H1 (cell line): Measurements from ENCODE around the gene TSPEAR. TPM values are rescaled to one million over a fixed set of nuclear protein-coding genes. Genes with fewer than 3 reads are reported as not detected.
A peak's percentile ranks its signal among the peaks of the same experiment; 100 is the strongest.

ENCODE experiments used
- CTCF ChIA-PET: fragments of 300-600 bp; sonication (Branson Sonifier 250); formaldehyde crosslinking; loops from one replicate; lab custom pipeline; 2021; ENCODE audit not compliant: partially characterized antibody; lab: Charles Lee
- POLR2A ChIA-PET: fragments of 300-600 bp; sonication (Branson Sonifier 250); formaldehyde crosslinking; loops from one replicate; lab custom pipeline; 2021; ENCODE audit warnings: inconsistent platforms; ENCODE audit not compliant: partially characterized antibody; lab: Charles Lee
- DNase-seq, 2 experiments: peaks; one replicate each; pipeline versions ENCODE4 v3.0.0 to v3.0.0-alpha.2; 2010 to 2022; ENCODE audit warnings: low spot score in 2 of 2, low read depth in 1 of 2, mixed read lengths in 1 of 2
- FAIRE-seq: peaks from 2 replicates; lab custom pipeline; 2011; peaks lifted over from hg19 to GRCh38; lab: Jason Lieb, UNC
- H2AFZ ChIP-seq: 2 replicates; pipeline ENCODE4 v1.8.1; 2012; ENCODE audit warnings: low read length, inconsistent platforms
- H2AK5ac ChIP-seq: 2 replicates; pipeline ENCODE4 v1.6.1; 2013; ENCODE audit warnings: low read depth, low read length
- H2BK120ac ChIP-seq: replicated peaks from 2 replicates; pipeline ENCODE3; 2013; ENCODE audit warnings: low read depth, low read length, inconsistent platforms
- H2BK12ac ChIP-seq: 2 replicates; pipeline ENCODE4 v1.6.1; 2013; ENCODE audit warnings: low read depth, low read length
- H2BK15ac ChIP-seq: 2 replicates; pipeline ENCODE4 v1.6.1; 2013; ENCODE audit warnings: low read length
- H2BK20ac ChIP-seq: 2 replicates; pipeline ENCODE4 v1.6.1; 2013; ENCODE audit warnings: low read length
- H2BK5ac ChIP-seq: 2 replicates; pipeline ENCODE4 v1.6.1; 2013; ENCODE audit warnings: low read depth, low read length
- H3K14ac ChIP-seq: 2 replicates; pipeline ENCODE4 v1.6.1; 2013; ENCODE audit warnings: inconsistent platforms; ENCODE audit not compliant: insufficient read length
- H3K18ac ChIP-seq: 2 replicates; pipeline ENCODE4 v1.6.1; 2013; ENCODE audit warnings: low read length; ENCODE audit errors: extremely low read depth
- H3K23ac ChIP-seq: 2 replicates; pipeline ENCODE4 v1.6.1; 2013; ENCODE audit warnings: inconsistent platforms; ENCODE audit not compliant: insufficient read length
- H3K23me2 ChIP-seq: 2 replicates; pipeline ENCODE4 v1.6.1; 2013; ENCODE audit warnings: low read depth, low read length
- H3K27ac ChIP-seq: 2 replicates; pipeline ENCODE4 v1.6.1; 2011; ENCODE audit warnings: low read depth, low read length, inconsistent platforms
- H3K27me3 ChIP-seq, 4 experiments: replicated peaks in 1 of 4; 1 replicate in 1 of 4; 2 replicates in 3 of 4; pipeline versions ENCODE4 v1.6.1 to v1.8.1; 2011 to 2013; ENCODE audit warnings: low read length in 3 of 4, mild to moderate bottlenecking in 3 of 4, inconsistent platforms in 2 of 4, mixed read lengths in 2 of 4, moderate library complexity in 1 of 4; ENCODE audit not compliant: control insufficient read depth in 3 of 4, insufficient read depth in 3 of 4; ENCODE audit errors: extremely low read depth in 1 of 4
- H3K36me3 ChIP-seq, 4 experiments: 2 replicates each; pipeline versions ENCODE4 v1.6.1 to v1.8.1; 2011 to 2013; ENCODE audit warnings: mild to moderate bottlenecking in 4 of 4, low read length in 3 of 4, moderate library complexity in 2 of 4, control low read depth in 1 of 4, inconsistent platforms in 1 of 4; ENCODE audit not compliant: insufficient read depth in 4 of 4, control insufficient read depth in 2 of 4
- H3K4ac ChIP-seq: replicated peaks from 2 replicates; pipeline ENCODE3; 2013; ENCODE audit warnings: low read length, low read depth, mixed read lengths, inconsistent platforms; ENCODE audit not compliant: insufficient read length
- H3K4me1 ChIP-seq, 4 experiments: replicated peaks in 1 of 4; 1 replicate in 1 of 4; 2 replicates in 3 of 4; pipeline versions ENCODE4 v1.6.1 to v1.8.1; 2011 to 2013; ENCODE audit warnings: low read length in 3 of 4, inconsistent platforms in 2 of 4, mixed read lengths in 1 of 4; ENCODE audit not compliant: insufficient read depth in 4 of 4, control insufficient read depth in 3 of 4
- H3K4me2 ChIP-seq, 2 experiments: 2 replicates each; pipeline versions ENCODE4 v1.6.1 to v1.8.1; 2011 to 2013; ENCODE audit warnings: low read depth in 2 of 2, low read length in 2 of 2, control low read depth in 1 of 2, inconsistent platforms in 1 of 2, mild to moderate bottlenecking in 1 of 2; ENCODE audit not compliant: insufficient read depth in 1 of 2
- H3K4me3 ChIP-seq, 4 experiments: fragments of 200-600, 300-600 bp in 1 of 4; sonication (generic), shearing (Covaris generic), sonication (Bioruptor Twin) in 1 of 4; 2 replicates each; pipeline versions ENCODE4 v1.5.1 to v1.8.1; 2011 to 2016; ENCODE audit warnings: low read length in 4 of 4, low read depth in 3 of 4, control low read depth in 2 of 4, inconsistent platforms in 2 of 4, mild to moderate bottlenecking in 2 of 4, mixed read lengths in 1 of 4, moderate library complexity in 1 of 4; ENCODE audit not compliant: insufficient read depth in 2 of 4; ENCODE audit errors: extremely low read depth in 1 of 4
- H3K56ac ChIP-seq: replicated peaks from 2 replicates; pipeline ENCODE3; 2013; ENCODE audit warnings: low read depth, mild to moderate bottlenecking, mixed read lengths, low read length, inconsistent platforms; ENCODE audit not compliant: insufficient read length
- H3K79me1 ChIP-seq: 2 replicates; pipeline ENCODE4 v1.6.1; 2013; ENCODE audit warnings: low read depth, low read length, control low read depth
- H3K79me2 ChIP-seq, 2 experiments: 2 replicates each; pipeline versions ENCODE4 v1.6.1 to v1.8.1; 2012 to 2013; ENCODE audit warnings: low read length in 2 of 2, mild to moderate bottlenecking in 2 of 2, inconsistent platforms in 1 of 2; ENCODE audit not compliant: insufficient read depth in 2 of 2, control insufficient read depth in 1 of 2
- H3K9ac ChIP-seq, 4 experiments: replicated peaks in 1 of 4; 1 replicate in 1 of 4; 2 replicates in 3 of 4; pipeline versions ENCODE4 v1.6.1 to v1.8.1; 2011 to 2013; ENCODE audit warnings: low read depth in 3 of 4, low read length in 3 of 4, control low read depth in 2 of 4, mild to moderate bottlenecking in 2 of 4, moderate library complexity in 2 of 4, inconsistent platforms in 1 of 4; ENCODE audit errors: extremely low read depth in 1 of 4
- H3K9me3 ChIP-seq, 2 experiments: 2 replicates each; pipeline versions ENCODE4 v1.6.1 to v1.8.1; 2012 to 2013; ENCODE audit warnings: mild to moderate bottlenecking in 2 of 2, moderate library complexity in 2 of 2, control low read depth in 1 of 2, inconsistent platforms in 1 of 2, low read depth in 1 of 2, low read length in 1 of 2, mixed read lengths in 1 of 2; ENCODE audit not compliant: insufficient read depth in 2 of 2
- H4K20me1 ChIP-seq, 2 experiments: replicated peaks in 1 of 2; 2 replicates each; pipeline versions ENCODE3 to v1.8.1; 2011 to 2013; ENCODE audit warnings: inconsistent platforms in 2 of 2, low read length in 2 of 2, mild to moderate bottlenecking in 1 of 2; ENCODE audit not compliant: insufficient read depth in 2 of 2, control insufficient read depth in 1 of 2
- H4K5ac ChIP-seq: 2 replicates; pipeline ENCODE4 v1.6.1; 2013; ENCODE audit warnings: low read length, low read depth, mixed read lengths, inconsistent platforms; ENCODE audit not compliant: insufficient read length
- H4K8ac ChIP-seq: 2 replicates; pipeline ENCODE4 v1.8.0; 2013; ENCODE audit warnings: mild to moderate bottlenecking, moderate library complexity, low read length, inconsistent platforms; ENCODE audit not compliant: insufficient read depth; ENCODE audit errors: extremely low read depth
- H4K91ac ChIP-seq: replicated peaks from 2 replicates; pipeline ENCODE3; 2013; ENCODE audit warnings: low read length, mixed read lengths, inconsistent platforms; ENCODE audit not compliant: insufficient read length
- BACH1 ChIP-seq: IDR thresholded peaks from 2 replicates; pipeline ENCODE4 v1.6.1; 2012; ENCODE audit warnings: low read length, improper control_type of control experiment
- CBX5 ChIP-seq: fragments of 300-800, 300-1000 bp; sonication (generic); IDR thresholded peaks from 2 replicates; pipeline ENCODE4 v1.7.1; 2016; ENCODE audit warnings: antibody characterized with exemption, low read length, low read depth
- CHD1 ChIP-seq: IDR thresholded peaks from 2 replicates; pipeline ENCODE4 v1.6.1; 2012; ENCODE audit warnings: low read depth, low read length, improper control_type of control experiment
- EZH2 ChIP-seq: fragments of 200-600 bp; sonication (generic); IDR thresholded peaks from 2 replicates; pipeline ENCODE4 v1.7.1; 2012; ENCODE audit warnings: low read depth, mild to moderate bottlenecking, moderate library complexity, low read length, inconsistent platforms; ENCODE audit not compliant: severe bottlenecking
- GABPA ChIP-seq: IDR thresholded peaks from 2 replicates; pipeline ENCODE4 v1.6.1; 2011; ENCODE audit warnings: mild to moderate bottlenecking, low read length, moderate library complexity, borderline replicate concordance; ENCODE audit not compliant: insufficient read depth
- GTF2F1 ChIP-seq: IDR thresholded peaks from 2 replicates; pipeline ENCODE4 v1.6.1; 2012; ENCODE audit warnings: low read depth, low read length, improper control_type of control experiment, borderline replicate concordance
- HDAC6 ChIP-seq: IDR thresholded peaks from one replicate; pipeline ENCODE4 v1.7.1; 2012; ENCODE audit warnings: low read depth, mild to moderate bottlenecking, inconsistent platforms, low read length, moderate library complexity
- MAX ChIP-seq: IDR thresholded peaks from 2 replicates; pipeline ENCODE4 v1.6.1; 2012; ENCODE audit warnings: inconsistent platforms
- TBP ChIP-seq: IDR thresholded peaks from 2 replicates; pipeline ENCODE4 v1.6.1; 2011; ENCODE audit warnings: low read depth, low read length, improper control_type of control experiment
- USF2 ChIP-seq: IDR thresholded peaks from 2 replicates; pipeline ENCODE4 v1.6.1; 2011; ENCODE audit warnings: low read length, improper control_type of control experiment
- WGBS, 2 experiments: shearing (Covaris generic) in 1 of 2; methylation state at CpG; one replicate each; pipeline versions ENCODE4 v1.1.6 to v1.1.7; 2013 to 2015; ENCODE audit warnings: low lambda C conversion rate in 2 of 2, mixed read lengths in 2 of 2, inconsistent platforms in 1 of 2, low coverage in 1 of 2, missing lambda C conversion rate in 1 of 2; ENCODE audit not compliant: insufficient replicate concordance in 2 of 2, insufficient coverage in 1 of 2, insufficient read length in 1 of 2; ENCODE audit errors: extremely low coverage in 1 of 2, missing lambda C conversion rate in 1 of 2; 5-methylcytosine and 5-hydroxymethylcytosine counted together
- polyA plus RNA-seq, 7 experiments: library from polyadenylated mRNA; depleted of rRNA in 3 of 7; stranded (reverse) in 5 of 7; unstranded in 2 of 7; fragments of >200 nt in 5 of 7; fragments of 200-250 nt in 2 of 7; gene quantifications; 1 replicate in 5 of 7; 2 replicates in 1 of 7; 4 replicates in 1 of 7; pipeline versions ENCODE4 v1.2.1 to v1.2.3, GENCODE V29; 2011 to 2013; ENCODE audit warnings: missing spikeins in 2 of 7, mixed read lengths in 2 of 7
- total RNA-seq: library from RNA; stranded (reverse); fragmentation: NEBNext Ultra II Directional; extraction: Animal tissue kit (Norgen Biotek cat#: 25700); gene quantifications from 2 replicates; pipeline ENCODE4 v1.2.1, GENCODE V29; 2021

TSPEAR gene
- total and polyA plus RNA-seq, 2 of the 8 experiments (the other 6 are each of a cell fraction or from before 2014, with no cell fraction given) = 0.58 to 0.89 TPM

- no peak for FAIRE-seq
- peaks cover 3% of the 10 kb centered on the region; the same call in 1 of the 2 replicates for H3K79me1 ChIP-seq
- peak overlapping the region; percentile 25 for H4K91ac ChIP-seq
- no peak overlapping the region for H3K9ac ChIP-seq
- peaks cover 0 to 58% (median 45%) of the 10 kb centered on the region in 4 experiments; a peak in 6 of 7 replicates for H3K4me1 ChIP-seq
- peak overlapping the region; percentile 75 for H2BK120ac ChIP-seq
- H3K18ac ChIP-seq = peak overlapping the region; percentile 25
- peak overlapping the region; percentile 56; the same call in 1 of the 2 replicates for H2BK5ac ChIP-seq
- no peak overlapping the region for H4K8ac ChIP-seq
- DNase-seq = peak in 1 of 2 experiments; percentile 67
- POLR2A ChIA-PET = interaction anchor here (0.5 to 1.7 kb wide), 5 partner anchors 8 to 83 kb away, joined by 3 to 6 read pairs (median 3); partner anchors contain the start of gene KRTAP10-12
- peak overlapping the region; percentile 90; the same call in 1 of the 2 replicates for H2BK12ac ChIP-seq
- no peaks in the 10 kb centered on the region for H3K79me2 ChIP-seq
- no peak overlapping the region for H3K4ac ChIP-seq
- no peak overlapping the region for H4K5ac ChIP-seq
- H3K4me3 ChIP-seq = peak overlapping the region; percentile 4 to 58 (median 24)
- peaks cover 24 to 77% (median 68%) of the 10 kb centered on the region in 4 experiments for H3K27me3 ChIP-seq
- CTCF ChIA-PET = interaction anchor here (0.7 to 2.5 kb wide), 15 partner anchors 9 to 220 kb away, joined by 3 to 10 read pairs (median 4); partner anchors contain the start of gene KRTAP10-12
- H3K14ac ChIP-seq = no peak overlapping the region
- no peak overlapping the region for H3K56ac ChIP-seq
- peaks cover 0 to 2% of the 10 kb centered on the region in 2 experiments for H4K20me1 ChIP-seq
- WGBS, 2 experiments = 3% methylated on average over 20 of the region's 20 CpGs; no CpG with 5 or more reads in 1 of the 2 experiments
- no peaks in the 10 kb centered on the region for H3K9me3 ChIP-seq
- H3K23ac ChIP-seq = no peak overlapping the region
- no peak overlapping the region for H3K27ac ChIP-seq
- H3K23me2 ChIP-seq = peaks cover 47% of the 10 kb centered on the region
- 0 out of 2 replicates have a peak overlapping the region, but pooled peaks have one; percentile 61 for H2BK20ac ChIP-seq
- H2AK5ac ChIP-seq = no peak overlapping the region
- no peaks in the 10 kb centered on the region for H3K36me3 ChIP-seq
- H3K4me2 ChIP-seq = peak overlapping the region; percentile 91 to 93
- H2BK15ac ChIP-seq = peak overlapping the region; percentile 92; the same call in 1 of the 2 replicates
- no peak overlapping the region for H2AFZ ChIP-seq
- TF ChIP-seq TBP = 0 out of 2 replicates have a peak, but pooled peaks have one; percentile 9
- TF ChIP-seq EZH2 = peak; percentile 52
- peak; percentile 41; the same call in 1 of the 2 replicates for TF ChIP-seq MAX
- no peak for TF ChIP-seq CBX5
- TF ChIP-seq BACH1 = no peak
- TF ChIP-seq CHD1 = no peak
- no peak for TF ChIP-seq HDAC6
- TF ChIP-seq GABPA = 0 out of 2 replicates have a peak, but pooled peaks have one; percentile 30
- no peak for TF ChIP-seq USF2
- no peak for TF ChIP-seq GTF2F1
These were observed 531 bp downstream of the TSPEAR start for GRCh38 chr21:44710756-44711326.
